Superior temporal gyrus (tissue), 1 donor: ENCODE data around the gene PLEKHM2.
A peak's percentile ranks its signal among the peaks of the same experiment; 100 is the strongest.
"Not testable (repeated sequence)": the region's sequence is repeated elsewhere in the genome, so short reads cannot be mapped to it uniquely, and the experiment has no call there.

Experiments used
- DNase-seq: peaks from one replicate; pipeline ENCODE4 v3.0.0-alpha.2; 2016; ENCODE audit errors: extremely low spot score

PLEKHM2 gene

GRCh38 chr1:15684042-15684461 lies at the start of gene PLEKHM2:
PLEKHM2 (plus strand) TSS chr1:15684320; CDS start chr1:15684559, 239 bp downstream.
- no peak for DNase-seq

- DNase-seq: no peak
Observed at GRCh38 chr1:15636436-15636835, 47.7 kb upstream of the PLEKHM2 start.

GRCh38 chr1:15637826-15638225 lies 46.3 kb upstream of the PLEKHM2 start:
- no peak for DNase-seq

- no peak for DNase-seq
Observed at GRCh38 chr1:15639262-15639661, 44.9 kb upstream of the PLEKHM2 start.

GRCh38 chr1:15639931-15640330 lies 44.2 kb upstream of the PLEKHM2 start:
- DNase-seq: no peak

- no peak for DNase-seq
Observed at GRCh38 chr1:15640667-15641066, 43.5 kb upstream of the PLEKHM2 start.

- no peak for DNase-seq
Observed at GRCh38 chr1:15649937-15650336, 34.2 kb upstream of the PLEKHM2 start.

GRCh38 chr1:15650433-15650832 lies 33.7 kb upstream of the PLEKHM2 start:
- no peak for DNase-seq

- not testable (repeated sequence) for DNase-seq
Observed at GRCh38 chr1:15652130-15652529, 32.0 kb upstream of the PLEKHM2 start.

GRCh38 chr1:15654091-15654690 lies 29.9 kb upstream of the PLEKHM2 start:
- no peak for DNase-seq

- no peak for DNase-seq
Observed at GRCh38 chr1:15656464-15656863, 27.7 kb upstream of the PLEKHM2 start.

- no peak for DNase-seq
Observed at GRCh38 chr1:15657021-15657420, 27.1 kb upstream of the PLEKHM2 start.

GRCh38 chr1:15660151-15660550 lies 24.0 kb upstream of the PLEKHM2 start:
- DNase-seq: no peak

- no peak for DNase-seq
Observed at GRCh38 chr1:15662477-15662876, 21.6 kb upstream of the PLEKHM2 start.

GRCh38 chr1:15663925-15664324 lies 20.2 kb upstream of the PLEKHM2 start:
- DNase-seq: no peak

- peak; percentile 62 for DNase-seq
Observed at GRCh38 chr1:15667362-15667761, 16.8 kb upstream of the PLEKHM2 start.

- DNase-seq: peak; percentile 27
Observed at GRCh38 chr1:15668089-15668754, 15.9 kb upstream of the PLEKHM2 start.

- DNase-seq: no peak
Observed at GRCh38 chr1:15669074-15669473, 15.0 kb upstream of the PLEKHM2 start.

- DNase-seq: no peak
Observed at GRCh38 chr1:15669864-15670263, 14.3 kb upstream of the PLEKHM2 start.

- DNase-seq: no peak
Observed at GRCh38 chr1:15671430-15671829, 12.7 kb upstream of the PLEKHM2 start.

GRCh38 chr1:15674386-15675159 lies 9.5 kb upstream of the PLEKHM2 start:
- no peak for DNase-seq

- no peak for DNase-seq
Observed at GRCh38 chr1:15676010-15676409, 8.1 kb upstream of the PLEKHM2 start.
